CD4-positive, alpha-beta T cell (primary cell): Measurements from ENCODE around the gene GMEB1. TPM values are rescaled to one million over a fixed set of nuclear protein-coding genes. Genes with fewer than 3 reads are reported as not detected.

Experiments
- ATAC-seq: fragments of 200-7000 bp; cut with Tn5 transposase; one replicate; pipeline ENCODE4 v1.10.0; 2022; ENCODE audit warnings: mild to moderate bottlenecking; ENCODE audit not compliant: poor library complexity
- CTCF ChIA-PET: fragments of 350-600 bp; sonication (Branson Sonifier 250); formaldehyde crosslinking; loops from one replicate; lab custom pipeline; 2021; ENCODE audit warnings: antibody characterized with exemption, inconsistent platforms; lab: Charles Lee
- POLR2A ChIA-PET: fragments of 350-600 bp; sonication (Branson Sonifier 250); formaldehyde crosslinking; loops from one replicate; lab custom pipeline; 2021; ENCODE audit warnings: antibody characterized with exemption, inconsistent platforms; lab: Charles Lee
- DNase-seq, 14 experiments: peaks; one replicate each; pipeline ENCODE4 v3.0.0-alpha.2; 2013 to 2020; ENCODE audit warnings: mixed read lengths in 2 of 14
- H3K27ac ChIP-seq, 2 donors: one replicate each; pipeline versions ENCODE4 v1.5.1 to v1.7.0; 2013; ENCODE audit warnings: low read length in 2 of 2, low read depth in 1 of 2, mild to moderate bottlenecking in 1 of 2
- H3K27me3 ChIP-seq, 2 experiments: 1 replicate in 1 of 2; 2 replicates in 1 of 2; pipeline versions ENCODE4 v1.6.1 to v1.7.0; 2013; ENCODE audit warnings: low read length in 2 of 2, control low read depth in 1 of 2, mild to moderate bottlenecking in 1 of 2, moderate library complexity in 1 of 2; ENCODE audit not compliant: insufficient read depth in 2 of 2, control insufficient read depth in 1 of 2
- H3K36me3 ChIP-seq: one replicate; pipeline ENCODE4 v1.6.1; 2013; ENCODE audit warnings: low read length, control low read depth; ENCODE audit not compliant: insufficient read depth
- H3K4me1 ChIP-seq: one replicate; pipeline ENCODE4 v1.6.1; 2013; ENCODE audit warnings: low read length, control low read depth; ENCODE audit not compliant: insufficient read depth
- H3K4me3 ChIP-seq: one replicate; pipeline ENCODE4 v1.5.1; 2013; ENCODE audit warnings: mild to moderate bottlenecking, low read length, moderate library complexity
- H3K9me3 ChIP-seq, 2 experiments: 1 replicate in 1 of 2; 2 replicates in 1 of 2; pipeline versions ENCODE4 v1.6.1 to v1.7.0; 2013; ENCODE audit warnings: low read length in 2 of 2, mild to moderate bottlenecking in 2 of 2, control low read depth in 1 of 2, moderate library complexity in 1 of 2; ENCODE audit not compliant: control insufficient read depth in 1 of 2, insufficient read depth in 1 of 2
- H3K27ac Mint-ChIP-seq: one replicate; pipeline ENCODE4 v1.8.0; 2020; ENCODE audit warnings: mixed read lengths
- H3K27me3 Mint-ChIP-seq: one replicate; pipeline ENCODE4 v1.8.0; 2021; ENCODE audit warnings: mixed read lengths
- H3K36me3 Mint-ChIP-seq: one replicate; pipeline ENCODE4 v1.8.0; 2021; ENCODE audit warnings: low read depth, mixed read lengths
- H3K4me1 Mint-ChIP-seq: one replicate; pipeline ENCODE4 v1.8.0; 2021; ENCODE audit warnings: low read depth, mixed read lengths
- H3K4me3 Mint-ChIP-seq: one replicate; pipeline ENCODE4 v1.8.0; 2020; ENCODE audit warnings: mild to moderate bottlenecking, mixed read lengths
- H3K9me3 Mint-ChIP-seq: one replicate; pipeline ENCODE4 v1.8.0; 2020; ENCODE audit warnings: mixed read lengths
- CTCF ChIP-seq: fragments of 200-600 bp; IDR thresholded peaks from one replicate; pipeline ENCODE4 v1.8.0; 2022; ENCODE audit warnings: antibody characterized with exemption, mild to moderate bottlenecking
- intact Hi-C, 2 experiments: fragments of 100-400 bp; cut with DNase I in 1 of 2; cut with micrococcal nuclease in 1 of 2; formaldehyde crosslinking; loops; one replicate each; pipeline versions ENCODE4 v1.15.1 to v1.9.0; 2023 to 2025; cut with DNase I, micrococcal nuclease
- total RNA-seq, 174 experiments: library from RNA in 2 of 174; stranded (reverse) in 2 of 174; gene quantifications; one replicate each; pipeline ENCODE4 v1.2.3 and lab custom pipeline; 2021 to 2026

Gene GMEB1
- total RNA-seq, 2 experiments from 2014 or later, result 9.0 to 11.8 TPM

GRCh38 chr1:28736450-28737306 lies 68.1 kb downstream of the GMEB1 start, which contains the start of gene YTHDF2:
Gene YTHDF2, plus strand, starts transcription at chr1:28736940. Its CDS starts 181 bp downstream, at chr1:28737121.
- ATAC-seq, result peak; percentile 91
- H3K27ac Mint-ChIP-seq, result peak within 1 kb of the TSS; percentile 92
- ChIA-PET CTCF (interaction anchor here (0.6 to 1.9 kb wide), 34 partner anchors 8 to 1582 kb away, joined by 3 to 43 read pairs (median 6); partner anchors contain the start of genes GMEB1, RCC1, RNU11 and SLC9A1), POLR2A (interaction anchor here (0.5 to 4.3 kb wide), 33 partner anchors 10 to 501 kb away, joined by 3 to 172 read pairs (median 6); partner anchors contain the start of genes ATP5IF1, EPB41, GMEB1 and MED18)
- H3K27me3 ChIP-seq, result no peaks in the 10 kb centered on the region
- no peaks in the 10 kb centered on the region for H3K27me3 Mint-ChIP-seq
- H3K9me3 ChIP-seq, result no peaks in the 10 kb centered on the region
- peak within 1 kb of the TSS; percentile 82 to 89 for H3K27ac ChIP-seq
- no peaks in the 10 kb centered on the region for H3K9me3 Mint-ChIP-seq
- peaks cover 44% of the 10 kb centered on the region for H3K4me1 Mint-ChIP-seq
- H3K4me3 Mint-ChIP-seq, result peak within 1 kb of the TSS; percentile 98
- peaks cover 32% of the 10 kb centered on the region for H3K4me1 ChIP-seq
- peaks cover 32% of the 10 kb centered on the region for H3K36me3 ChIP-seq
- peak; percentile 94 for TF ChIP-seq CTCF
- DNase-seq, result peak; percentile 97 to 99 (median 98)
- H3K4me3 ChIP-seq, result peak within 1 kb of the TSS; percentile 95
- peaks cover 43% of the 10 kb centered on the region for H3K36me3 Mint-ChIP-seq
- intact Hi-C loops, result loop anchor here (1.0 to 10.0 kb wide), 9 partner anchors 67 to 482 kb away; partner anchors contain the start of genes RCC1 (in 2 of the 2), RNU11 (in 2 of the 2), TAF12 (in 2 of the 2) and MED18 (in 1 of the 2)

GRCh38 chr1:28737307-28738132 lies 68.9 kb downstream of the GMEB1 start:
- peaks cover 37% of the 10 kb centered on the region for H3K4me1 ChIP-seq
- H3K4me3 ChIP-seq, result peak overlapping the region; percentile 95
- no peaks in the 10 kb centered on the region for H3K9me3 ChIP-seq
- DNase-seq (peak; percentile 9 to 71 (median 38)), ATAC-seq (no peak)
- no peaks in the 10 kb centered on the region for H3K9me3 Mint-ChIP-seq
- peak overlapping the region; percentile 82 to 89 for H3K27ac ChIP-seq
- H3K4me3 Mint-ChIP-seq, result peak overlapping the region; percentile 98
- H3K36me3 Mint-ChIP-seq, result peaks cover 51% of the 10 kb centered on the region
- POLR2A ChIA-PET, result interaction anchor here (0.6 to 4.3 kb wide), 28 partner anchors 9 to 502 kb away, joined by 3 to 172 read pairs (median 7); partner anchors contain the start of genes ATP5IF1, EPB41, GMEB1 and MED18
- H3K36me3 ChIP-seq, result peaks cover 38% of the 10 kb centered on the region
- intact Hi-C loops, result loop anchor here (1.0 to 10.0 kb wide), 6 partner anchors 71 to 483 kb away; partner anchors contain the start of genes RCC1 (in 2 of the 2), MED18 (in 1 of the 2), SESN2 (in 1 of the 2) and SRSF4 (in 1 of the 2)
- CTCF ChIA-PET, result interaction anchor here (0.6 to 1.9 kb wide), 32 partner anchors 7 to 1583 kb away, joined by 3 to 43 read pairs (median 6); partner anchors contain the start of genes GMEB1, RCC1, RNU11 and SLC9A1
- H3K27me3 ChIP-seq, result no peaks in the 10 kb centered on the region
- TF ChIP-seq CTCF, result no peak
- no peaks in the 10 kb centered on the region for H3K27me3 Mint-ChIP-seq
- peak overlapping the region; percentile 92 for H3K27ac Mint-ChIP-seq
- H3K4me1 Mint-ChIP-seq, result peaks cover 53% of the 10 kb centered on the region

GRCh38 chr1:28740118-28740517 lies 71.5 kb downstream of the GMEB1 start:
- ChIA-PET POLR2A (interaction anchor here (0.6 to 1.6 kb wide), 2 partner anchors 97 to 369 kb away, joined by 3 to 6 read pairs; partner anchors contain the start of gene TAF12), CTCF (no interaction called here)
- H3K4me1 ChIP-seq, result peaks cover 54% of the 10 kb centered on the region
- Mint-ChIP-seq H3K36me3 (peaks cover 77% of the 10 kb centered on the region), H3K9me3 (no peaks in the 10 kb centered on the region), H3K4me1 (peaks cover 76% of the 10 kb centered on the region), H3K4me3 (peak overlapping the region; percentile 98), H3K27me3 (no peaks in the 10 kb centered on the region), H3K27ac (peak overlapping the region; percentile 52)
- H3K27me3 ChIP-seq, result no peaks in the 10 kb centered on the region
- no peak overlapping the region for H3K27ac ChIP-seq
- no peaks in the 10 kb centered on the region for H3K9me3 ChIP-seq
- intact Hi-C loops, result no loop called here
- ATAC-seq (no peak), DNase-seq (no peak)
- no peak overlapping the region for H3K4me3 ChIP-seq
- peaks cover 64% of the 10 kb centered on the region for H3K36me3 ChIP-seq
- TF ChIP-seq CTCF, result no peak
